WTC11 (cell line): Measurements from ENCODE around the gene PLEKHM3. TPM values are rescaled to one million over a fixed set of nuclear protein-coding genes. Genes with fewer than 3 reads are reported as not detected.

ENCODE experiments used
- ATF1 ChIP-seq: sonication (generic); formaldehyde crosslinking; IDR thresholded peaks from 2 replicates; pipeline ENCODE4 v1.8.1; 2023; ENCODE audit warnings: mild to moderate bottlenecking, moderate library complexity, missing genetic modification reagents
- ATF3 ChIP-seq: sonication (generic); formaldehyde crosslinking; conservative IDR thresholded peaks from 2 replicates; pipeline ENCODE4 v1.8.1; 2022; ENCODE audit warnings: mild to moderate bottlenecking, missing genetic modification reagents
- ATF6 ChIP-seq: sonication (generic); formaldehyde crosslinking; IDR thresholded peaks from 2 replicates; pipeline ENCODE4 v1.8.1; 2023; ENCODE audit warnings: mild to moderate bottlenecking, missing genetic modification reagents
- CREB1 ChIP-seq: sonication (generic); formaldehyde crosslinking; IDR thresholded peaks from 2 replicates; pipeline ENCODE4 v1.8.0; 2023; ENCODE audit warnings: mild to moderate bottlenecking, missing genetic modification reagents
- ELF4 ChIP-seq: sonication (generic); formaldehyde crosslinking; IDR thresholded peaks from 2 replicates; pipeline ENCODE4 v1.8.1; 2022; ENCODE audit warnings: low read depth, mild to moderate bottlenecking, moderate library complexity, missing genetic modification reagents
- EMX1 ChIP-seq: fragments of 250-450 bp; sonication (Bioruptor Pico); IDR thresholded peaks from 2 replicates; pipeline ENCODE4 v1.8.0; 2021; ENCODE audit warnings: mild to moderate bottlenecking
- ESRRA ChIP-seq: sonication (generic); formaldehyde crosslinking; IDR thresholded peaks from 2 replicates; pipeline ENCODE4 v1.8.1; 2022; ENCODE audit warnings: mild to moderate bottlenecking, missing genetic modification reagents, borderline replicate concordance
- FOXK1 ChIP-seq: sonication (generic); formaldehyde crosslinking; IDR thresholded peaks from 2 replicates; pipeline ENCODE4 v1.8.0; 2022; ENCODE audit warnings: mild to moderate bottlenecking, moderate library complexity, missing genetic modification reagents
- FOXP1 ChIP-seq: sonication (generic); formaldehyde crosslinking; IDR thresholded peaks from 2 replicates; pipeline ENCODE4 v1.8.0; 2022; ENCODE audit warnings: missing genetic modification reagents, mild to moderate bottlenecking, moderate library complexity, borderline replicate concordance
- GTF2I ChIP-seq: fragments of 250-450 bp; sonication (Bioruptor Pico); conservative IDR thresholded peaks from 2 replicates; pipeline ENCODE4 v1.4.0; 2021; ENCODE audit warnings: mild to moderate bottlenecking
- HMGA2 ChIP-seq: fragments of 250-450 bp; sonication (Bioruptor Pico); IDR thresholded peaks from 2 replicates; pipeline ENCODE4 v1.4.0; 2021; ENCODE audit warnings: mild to moderate bottlenecking, moderate library complexity
- JAZF1 ChIP-seq: fragments of 250-450 bp; sonication (Bioruptor Pico); IDR thresholded peaks from 2 replicates; pipeline ENCODE4 v1.9.0; 2021; ENCODE audit warnings: moderate library complexity, mild to moderate bottlenecking, inconsistent platforms
- KAT7 ChIP-seq: sonication (generic); formaldehyde crosslinking; IDR thresholded peaks from 2 replicates; pipeline ENCODE4 v1.8.1; 2023; ENCODE audit warnings: missing genetic modification reagents, mild to moderate bottlenecking, borderline replicate concordance
- NFATC4 ChIP-seq: fragments of 250-450 bp; sonication (Bioruptor Pico); IDR thresholded peaks from 2 replicates; pipeline ENCODE4 v1.9.0; 2021; ENCODE audit warnings: mild to moderate bottlenecking
- NFYB ChIP-seq: sonication (generic); formaldehyde crosslinking; conservative IDR thresholded peaks from 2 replicates; pipeline ENCODE4 v1.8.0; 2022; ENCODE audit warnings: low read depth, missing genetic modification reagents
- NR2C2 ChIP-seq: sonication (generic); formaldehyde crosslinking; IDR thresholded peaks from 2 replicates; pipeline ENCODE4 v1.8.0; 2022; ENCODE audit warnings: mild to moderate bottlenecking, missing genetic modification reagents
- SOX15 ChIP-seq: fragments of 250-450 bp; sonication (Bioruptor Pico); IDR thresholded peaks from 2 replicates; pipeline ENCODE4 v1.9.0; 2021; ENCODE audit warnings: mild to moderate bottlenecking
- TEAD1 ChIP-seq: sonication (generic); formaldehyde crosslinking; IDR thresholded peaks from 2 replicates; pipeline ENCODE4 v1.8.0; 2022; ENCODE audit warnings: mild to moderate bottlenecking, missing genetic modification reagents
- ZNF263 ChIP-seq: sonication (generic); formaldehyde crosslinking; IDR thresholded peaks from 2 replicates; pipeline ENCODE4 v1.8.1; 2022; ENCODE audit warnings: low read depth, mild to moderate bottlenecking, moderate library complexity, missing genetic modification reagents
- ZNF396 ChIP-seq: fragments of 250-450 bp; sonication (Bioruptor Pico); IDR thresholded peaks from 2 replicates; pipeline ENCODE4 v1.8.0; 2021; ENCODE audit warnings: mild to moderate bottlenecking, moderate library complexity, borderline replicate concordance
- ZNF423 ChIP-seq: fragments of 250-450 bp; sonication (Bioruptor Pico); IDR thresholded peaks from 2 replicates; pipeline ENCODE4 v2.1.2; 2022; ENCODE audit warnings: mild to moderate bottlenecking, moderate library complexity
- ZNF425 ChIP-seq: fragments of 250-450 bp; sonication (Bioruptor Pico); conservative IDR thresholded peaks from 2 replicates; pipeline ENCODE4 v1.9.0; 2021; ENCODE audit warnings: mild to moderate bottlenecking
- total RNA-seq: library from RNA; stranded (reverse); gene quantifications from 3 replicates; pipeline ENCODE4 v1.2.3, GENCODE V29; 2021
- TF ChIP-seq, protein P1 (sequence below): sonication (generic); formaldehyde crosslinking; IDR thresholded peaks from 2 replicates; pipeline ENCODE4 v1.8.1; 2022; ENCODE audit warnings: low read depth, mild to moderate bottlenecking, moderate library complexity, missing genetic modification reagents, borderline replicate concordance
- TF ChIP-seq, protein P2 (sequence below): sonication (generic); formaldehyde crosslinking; IDR thresholded peaks from 2 replicates; pipeline ENCODE4 v1.8.1; 2023; ENCODE audit warnings: mild to moderate bottlenecking, missing genetic modification reagents, borderline replicate concordance
- TF ChIP-seq, protein P3 (sequence below): sonication (generic); formaldehyde crosslinking; IDR thresholded peaks from 2 replicates; pipeline ENCODE4 v1.8.1; 2022; ENCODE audit warnings: missing genetic modification reagents, borderline replicate concordance
- TF ChIP-seq, protein P4 (sequence below): fragments of 250-450 bp; sonication (Bioruptor Pico); IDR thresholded peaks from 2 replicates; pipeline ENCODE4 v1.9.0; 2021; ENCODE audit warnings: mild to moderate bottlenecking

The PLEKHM3 gene
- total RNA-seq, 1 experiment from 2014 or later: 5.8 TPM

DNA sequence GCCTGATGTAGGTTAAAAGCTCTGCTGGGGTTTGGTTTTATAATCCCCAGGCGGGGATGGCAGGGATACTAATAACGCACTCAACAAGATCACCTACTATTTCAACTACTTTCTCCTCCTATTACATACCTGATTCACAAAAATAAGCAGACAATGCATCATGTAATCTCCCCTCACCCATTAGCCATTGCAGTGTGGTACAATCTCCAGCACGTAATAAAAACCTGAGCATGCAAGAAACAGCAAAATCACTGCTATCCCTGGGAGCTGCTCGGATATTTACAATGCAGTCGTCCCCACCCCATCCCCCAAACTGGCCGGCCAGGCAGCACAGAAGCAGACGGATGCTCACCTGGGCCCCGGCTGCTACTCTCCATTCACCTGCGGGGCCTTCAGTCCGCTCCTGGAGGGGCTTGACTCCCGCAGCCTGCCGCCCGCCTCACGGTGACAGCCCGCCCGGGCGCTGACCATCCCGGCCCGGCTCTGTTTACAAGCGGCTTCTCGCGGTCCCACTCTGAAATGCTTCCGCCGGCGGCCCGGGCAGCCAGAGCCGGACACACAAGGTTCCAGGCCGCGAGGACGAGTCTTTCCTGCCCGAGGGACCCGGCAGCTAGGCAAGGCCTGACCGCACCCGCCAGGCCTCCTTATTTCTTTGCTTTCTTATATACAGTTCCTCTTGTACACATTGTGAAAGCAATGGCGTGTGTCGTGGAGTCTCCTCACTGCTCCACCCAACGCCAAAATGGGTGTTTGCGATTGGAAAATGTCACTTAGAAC, at the start of gene PLEKHM3 (continued):
- TF ChIP-seq TEAD1 (CRISPR knock-in tag): 0 out of 2 replicates have a peak, but pooled peaks have one; percentile 64
- TF ChIP-seq NFYB (CRISPR knock-in tag): no peak
- TF ChIP-seq, protein P1, sequence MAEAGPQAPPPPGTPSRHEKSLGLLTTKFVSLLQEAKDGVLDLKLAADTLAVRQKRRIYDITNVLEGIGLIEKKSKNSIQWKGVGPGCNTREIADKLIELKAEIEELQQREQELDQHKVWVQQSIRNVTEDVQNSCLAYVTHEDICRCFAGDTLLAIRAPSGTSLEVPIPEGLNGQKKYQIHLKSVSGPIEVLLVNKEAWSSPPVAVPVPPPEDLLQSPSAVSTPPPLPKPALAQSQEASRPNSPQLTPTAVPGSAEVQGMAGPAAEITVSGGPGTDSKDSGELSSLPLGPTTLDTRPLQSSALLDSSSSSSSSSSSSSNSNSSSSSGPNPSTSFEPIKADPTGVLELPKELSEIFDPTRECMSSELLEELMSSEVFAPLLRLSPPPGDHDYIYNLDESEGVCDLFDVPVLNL (CRISPR knock-in tag): no peak
- TF ChIP-seq GTF2I: no peak
- peak; percentile 100 for TF ChIP-seq FOXK1 (CRISPR knock-in tag)
- peak; percentile 34; the same call in 1 of the 2 replicates for TF ChIP-seq NR2C2
- 0 out of 2 replicates have a peak, but pooled peaks have one; percentile 66 for TF ChIP-seq KAT7 (CRISPR knock-in tag)
- TF ChIP-seq CREB1 (CRISPR knock-in tag): peak; percentile 69; the same call in 1 of the 2 replicates
- no peak for TF ChIP-seq JAZF1 (CRISPR knock-in tag)
- TF ChIP-seq ATF6 (CRISPR knock-in tag): no peak
- TF ChIP-seq ZNF425: no peak
- no peak for TF ChIP-seq NFATC4 (CRISPR knock-in tag)
- TF ChIP-seq ESRRA (CRISPR knock-in tag): no peak
- TF ChIP-seq, protein P2, sequence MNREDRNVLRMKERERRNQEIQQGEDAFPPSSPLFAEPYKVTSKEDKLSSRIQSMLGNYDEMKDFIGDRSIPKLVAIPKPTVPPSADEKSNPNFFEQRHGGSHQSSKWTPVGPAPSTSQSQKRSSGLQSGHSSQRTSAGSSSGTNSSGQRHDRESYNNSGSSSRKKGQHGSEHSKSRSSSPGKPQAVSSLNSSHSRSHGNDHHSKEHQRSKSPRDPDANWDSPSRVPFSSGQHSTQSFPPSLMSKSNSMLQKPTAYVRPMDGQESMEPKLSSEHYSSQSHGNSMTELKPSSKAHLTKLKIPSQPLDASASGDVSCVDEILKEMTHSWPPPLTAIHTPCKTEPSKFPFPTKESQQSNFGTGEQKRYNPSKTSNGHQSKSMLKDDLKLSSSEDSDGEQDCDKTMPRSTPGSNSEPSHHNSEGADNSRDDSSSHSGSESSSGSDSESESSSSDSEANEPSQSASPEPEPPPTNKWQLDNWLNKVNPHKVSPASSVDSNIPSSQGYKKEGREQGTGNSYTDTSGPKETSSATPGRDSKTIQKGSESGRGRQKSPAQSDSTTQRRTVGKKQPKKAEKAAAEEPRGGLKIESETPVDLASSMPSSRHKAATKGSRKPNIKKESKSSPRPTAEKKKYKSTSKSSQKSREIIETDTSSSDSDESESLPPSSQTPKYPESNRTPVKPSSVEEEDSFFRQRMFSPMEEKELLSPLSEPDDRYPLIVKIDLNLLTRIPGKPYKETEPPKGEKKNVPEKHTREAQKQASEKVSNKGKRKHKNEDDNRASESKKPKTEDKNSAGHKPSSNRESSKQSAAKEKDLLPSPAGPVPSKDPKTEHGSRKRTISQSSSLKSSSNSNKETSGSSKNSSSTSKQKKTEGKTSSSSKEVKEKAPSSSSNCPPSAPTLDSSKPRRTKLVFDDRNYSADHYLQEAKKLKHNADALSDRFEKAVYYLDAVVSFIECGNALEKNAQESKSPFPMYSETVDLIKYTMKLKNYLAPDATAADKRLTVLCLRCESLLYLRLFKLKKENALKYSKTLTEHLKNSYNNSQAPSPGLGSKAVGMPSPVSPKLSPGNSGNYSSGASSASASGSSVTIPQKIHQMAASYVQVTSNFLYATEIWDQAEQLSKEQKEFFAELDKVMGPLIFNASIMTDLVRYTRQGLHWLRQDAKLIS: peak; percentile 96
- TF ChIP-seq ZNF263 (CRISPR knock-in tag): 0 out of 2 replicates have a peak, but pooled peaks have one; percentile 26
- TF ChIP-seq, protein P3, sequence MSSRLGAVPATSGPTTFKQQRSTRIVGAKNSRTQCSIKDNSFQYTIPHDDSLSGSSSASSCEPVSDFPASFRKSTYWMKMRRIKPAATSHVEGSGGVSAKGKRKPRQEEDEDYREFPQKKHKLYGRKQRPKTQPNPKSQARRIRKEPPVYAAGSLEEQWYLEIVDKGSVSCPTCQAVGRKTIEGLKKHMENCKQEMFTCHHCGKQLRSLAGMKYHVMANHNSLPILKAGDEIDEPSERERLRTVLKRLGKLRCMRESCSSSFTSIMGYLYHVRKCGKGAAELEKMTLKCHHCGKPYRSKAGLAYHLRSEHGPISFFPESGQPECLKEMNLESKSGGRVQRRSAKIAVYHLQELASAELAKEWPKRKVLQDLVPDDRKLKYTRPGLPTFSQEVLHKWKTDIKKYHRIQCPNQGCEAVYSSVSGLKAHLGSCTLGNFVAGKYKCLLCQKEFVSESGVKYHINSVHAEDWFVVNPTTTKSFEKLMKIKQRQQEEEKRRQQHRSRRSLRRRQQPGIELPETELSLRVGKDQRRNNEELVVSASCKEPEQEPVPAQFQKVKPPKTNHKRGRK (CRISPR knock-in tag): no peak
- no peak for TF ChIP-seq ZNF396 (CRISPR knock-in tag)
- TF ChIP-seq ZNF423 (CRISPR knock-in tag): no peak
- TF ChIP-seq, protein P4, sequence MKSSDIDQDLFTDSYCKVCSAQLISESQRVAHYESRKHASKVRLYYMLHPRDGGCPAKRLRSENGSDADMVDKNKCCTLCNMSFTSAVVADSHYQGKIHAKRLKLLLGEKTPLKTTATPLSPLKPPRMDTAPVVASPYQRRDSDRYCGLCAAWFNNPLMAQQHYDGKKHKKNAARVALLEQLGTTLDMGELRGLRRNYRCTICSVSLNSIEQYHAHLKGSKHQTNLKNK (CRISPR knock-in tag): no peak
- no peak for TF ChIP-seq SOX15
- peak; percentile 89; the same call in 1 of the 2 replicates for TF ChIP-seq FOXP1 (CRISPR knock-in tag)
- TF ChIP-seq ATF1 (CRISPR knock-in tag): no peak
- no peak for TF ChIP-seq ELF4 (CRISPR knock-in tag)
- TF ChIP-seq HMGA2 (CRISPR knock-in tag): no peak
- no peak for TF ChIP-seq ATF3 (CRISPR knock-in tag)
- TF ChIP-seq EMX1 (CRISPR knock-in tag): no peak
